Kidney tubule cell (primary cell): Measurements from ENCODE around the gene GUSB.

Experiments used
- DNase-seq: peaks from one replicate; pipeline ENCODE4 v3.0.0-alpha.2; 2018; ENCODE audit warnings: low spot score

GUSB gene

DNA sequence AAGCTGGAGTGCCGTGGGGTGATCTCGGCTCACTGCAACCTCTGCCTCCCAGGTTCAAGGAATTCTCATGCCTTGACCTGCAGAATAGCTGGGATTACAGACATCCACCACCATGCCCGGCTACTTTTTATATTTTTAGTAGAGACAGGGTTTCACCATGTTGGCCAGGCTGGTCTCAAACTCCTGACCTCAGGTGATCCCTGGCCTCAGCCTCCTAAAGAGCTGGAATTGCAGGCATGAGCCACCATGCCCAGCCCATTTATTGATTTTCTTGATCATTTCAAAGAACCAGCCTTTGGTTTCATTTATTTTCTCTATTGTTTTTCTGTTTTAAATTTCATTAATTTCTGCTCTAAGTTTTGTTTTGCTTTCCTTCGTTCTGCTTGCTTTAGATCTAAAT lies 50.3 kb downstream of the GUSB start:
- no peak for DNase-seq

GRCh38 chr7:65927489-65928448 lies 54.2 kb downstream of the GUSB start:
- DNase-seq = no peak

DNA sequence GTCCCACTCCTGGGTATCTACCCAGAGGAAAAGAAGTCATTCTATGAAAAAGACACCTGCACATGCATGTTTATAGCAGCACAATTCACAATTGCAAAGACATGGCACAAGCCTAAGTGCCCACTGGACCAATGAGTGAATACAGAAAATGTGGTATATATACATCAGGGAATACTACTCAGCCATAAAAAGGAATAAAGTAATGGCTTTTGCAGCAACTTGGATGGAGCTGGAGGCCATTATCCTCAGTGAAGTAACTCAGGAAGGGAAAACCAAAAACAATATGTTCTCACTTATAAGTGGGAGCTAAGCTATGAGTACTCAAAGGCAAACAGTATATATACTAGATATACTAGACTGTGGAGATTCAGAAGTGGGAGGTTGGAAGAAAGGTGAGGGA lies 55.4 kb downstream of the GUSB start:
- no peak for DNase-seq

DNA sequence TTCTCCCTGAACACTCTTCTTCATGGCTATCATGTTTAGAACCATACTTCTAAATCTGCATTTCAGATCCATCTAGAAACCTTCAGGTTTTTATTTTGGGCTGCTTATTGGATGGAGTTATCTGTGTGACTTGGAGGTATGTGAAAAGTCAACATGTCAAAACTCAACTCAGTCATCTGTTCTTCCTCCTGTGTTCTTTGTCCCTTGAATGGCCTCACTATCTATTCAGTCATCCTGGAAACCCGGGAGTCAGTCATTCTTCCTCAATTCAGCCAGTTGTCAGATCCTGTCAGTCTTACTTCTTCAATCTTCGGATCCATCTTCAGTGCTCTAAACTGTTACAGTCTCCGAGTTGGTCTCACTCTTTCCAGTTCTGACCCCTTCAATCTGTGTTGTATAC lies 57.0 kb downstream of the GUSB start:
- no peak for DNase-seq

- DNase-seq = no peak
Observed at GRCh38 chr7:65924193-65924592, 57.8 kb downstream of the GUSB start.

DNA sequence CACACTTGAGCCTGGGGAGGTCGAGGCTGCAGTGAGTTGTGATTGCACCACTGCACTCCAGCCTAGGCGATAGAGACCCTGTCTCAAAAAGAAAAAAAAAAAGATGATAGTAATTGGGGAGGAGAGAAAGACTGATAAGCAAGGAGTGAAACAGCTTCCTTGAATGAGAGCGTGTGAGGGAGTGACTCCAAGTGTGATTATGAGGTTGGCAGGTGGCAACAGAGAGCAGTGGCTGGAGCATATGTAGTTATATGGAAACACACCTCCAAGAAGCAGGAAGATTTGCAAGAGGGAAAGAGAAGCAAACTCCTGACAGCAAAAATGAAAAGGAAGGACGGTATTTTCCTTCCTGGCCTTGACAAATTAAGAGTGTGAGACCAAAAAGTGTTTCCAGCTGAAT lies 58.7 kb downstream of the GUSB start:
- DNase-seq = no peak

- no peak for DNase-seq
Observed at GRCh38 chr7:65915921-65916657, 65.9 kb downstream of the GUSB start.

GRCh38 chr7:65912237-65912636 lies 69.8 kb downstream of the GUSB start:
- no peak for DNase-seq
